NB4 (cell line): ENCODE data around the gene GRK2.
A peak's percentile ranks its signal among the peaks of the same experiment; 100 is the strongest.

Experiments used
- DNase-seq: peaks from one replicate; pipeline ENCODE4 v3.0.0; 2010; ENCODE audit warnings: low read depth
- H3K4me3 ChIP-seq: one replicate; pipeline ENCODE4 v1.5.1; 2011; ENCODE audit warnings: mild to moderate bottlenecking, low read depth, low read length, moderate library complexity
- CTCF ChIP-seq: IDR thresholded peaks from one replicate; pipeline ENCODE4 v1.5.1; 2012; ENCODE audit warnings: low read depth, low read length
- MAX ChIP-seq: IDR thresholded peaks from 2 replicates; pipeline ENCODE4 v1.6.1; 2011; ENCODE audit warnings: low read depth, low read length
- MYC ChIP-seq: IDR thresholded peaks from 2 replicates; pipeline ENCODE4 v1.6.1; 2011; ENCODE audit warnings: low read depth, low read length
- POLR2A ChIP-seq: IDR thresholded peaks from 2 replicates; pipeline ENCODE4 v1.6.1; 2011; ENCODE audit warnings: mild to moderate bottlenecking; ENCODE audit not compliant: insufficient read length; ENCODE audit errors: extremely low read depth

The GRK2 gene

DNA sequence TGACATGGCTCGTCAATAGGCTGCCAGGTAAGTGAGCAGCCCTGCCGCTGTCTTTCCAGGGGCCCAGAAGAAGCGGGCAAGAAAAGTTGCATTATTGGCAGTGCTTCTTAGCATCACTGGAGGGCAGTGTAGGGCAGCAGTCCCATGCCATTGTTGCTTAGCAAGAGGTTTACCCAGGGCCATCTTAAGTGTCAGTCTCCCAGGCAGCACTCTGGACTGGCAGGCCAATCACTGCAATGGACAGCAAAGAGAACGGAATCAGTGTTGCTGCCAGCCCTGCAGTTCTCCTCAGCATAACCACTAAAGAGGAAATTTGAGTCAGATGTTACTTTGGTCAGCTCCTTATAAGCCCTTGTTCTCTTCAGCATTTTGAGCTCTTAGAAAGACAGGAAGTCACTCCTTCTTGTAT, 13.4 kb upstream of the GRK2 start:
- H3K4me3 ChIP-seq = no peak overlapping the region
- peak; percentile 77 for DNase-seq

GRCh38 chr11:67253872-67254624, 12.2 kb upstream of the GRK2 start:
- no peak for DNase-seq
- TF ChIP-seq CTCF (no peak), POLR2A (no peak), MAX (no peak), MYC (no peak)
- no peak overlapping the region for H3K4me3 ChIP-seq

More for the DNA sequence above, 13.4 kb upstream of the GRK2 start:
- TF ChIP-seq MAX (0 out of 2 replicates have a peak, but pooled peaks have one; percentile 10), POLR2A (no peak), CTCF (peak; percentile 58)

GRCh38 chr11:67254798-67255197, 11.5 kb upstream of the GRK2 start:
- no peak for DNase-seq
- H3K4me3 ChIP-seq = no peak overlapping the region
- no peak for TF ChIP-seq MYC
- no peak for TF ChIP-seq POLR2A
- TF ChIP-seq MAX = no peak
- no peak for TF ChIP-seq CTCF

DNA sequence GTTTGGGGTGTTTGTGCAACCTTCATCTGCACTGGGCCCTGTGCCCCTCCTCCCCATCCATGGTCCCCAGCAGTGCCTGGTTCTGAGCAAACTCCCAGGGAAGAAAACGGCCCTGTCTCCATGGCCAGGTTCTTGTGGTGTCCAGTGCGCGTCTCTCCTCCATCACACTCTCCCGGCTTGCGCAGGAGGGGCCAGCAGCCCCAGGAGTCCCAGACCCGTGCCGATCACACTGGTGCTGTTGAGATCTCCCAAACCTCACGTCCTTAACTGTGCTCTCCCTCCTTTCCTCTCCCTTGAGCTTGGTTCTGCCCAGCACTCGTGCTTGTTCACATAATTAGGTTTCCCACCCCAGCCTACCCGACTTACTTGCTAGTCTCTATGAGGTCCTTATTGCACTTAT, 10.9 kb upstream of the GRK2 start:
- no peak for DNase-seq
- TF ChIP-seq POLR2A (no peak), MYC (no peak), CTCF (no peak), MAX (no peak)
- H3K4me3 ChIP-seq = no peak overlapping the region

DNA sequence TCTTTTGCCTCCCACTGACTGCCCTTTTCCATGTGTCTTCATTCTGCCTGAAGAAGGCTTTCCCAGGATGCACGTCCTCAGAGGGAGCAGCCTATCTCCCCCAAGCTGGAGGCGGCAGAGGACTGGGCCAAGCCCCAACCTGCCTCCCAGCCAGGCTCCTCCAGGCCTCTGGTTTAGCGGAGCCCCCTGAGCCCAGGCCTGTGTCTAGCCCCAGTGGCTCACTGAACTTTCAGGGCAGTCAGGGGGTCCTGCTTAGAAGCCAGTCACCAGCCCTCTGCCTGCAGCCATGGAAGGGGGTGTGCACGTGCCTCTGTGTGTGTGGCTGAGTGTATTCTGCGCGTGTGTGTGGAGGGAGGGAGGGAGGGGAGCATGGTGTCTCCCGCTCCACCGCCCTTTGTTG, 10.4 kb upstream of the GRK2 start:
- H3K4me3 ChIP-seq = no peak overlapping the region
- no peak for DNase-seq
- TF ChIP-seq CTCF = no peak
- TF ChIP-seq MAX = no peak
- TF ChIP-seq MYC = no peak
- no peak for TF ChIP-seq POLR2A
